GM19240 (cell line): Measurements from ENCODE around the gene FAM118A.
"Not testable (repeated sequence)": the region's sequence is repeated elsewhere in the genome, so short reads cannot be mapped to it uniquely, and the experiment has no call there.

ENCODE experiments used
- DNase-seq: peaks from one replicate; pipeline ENCODE4 v3.0.0; 2011; ENCODE audit warnings: low spot score; ENCODE audit not compliant: insufficient read length

FAM118A gene

DNA sequence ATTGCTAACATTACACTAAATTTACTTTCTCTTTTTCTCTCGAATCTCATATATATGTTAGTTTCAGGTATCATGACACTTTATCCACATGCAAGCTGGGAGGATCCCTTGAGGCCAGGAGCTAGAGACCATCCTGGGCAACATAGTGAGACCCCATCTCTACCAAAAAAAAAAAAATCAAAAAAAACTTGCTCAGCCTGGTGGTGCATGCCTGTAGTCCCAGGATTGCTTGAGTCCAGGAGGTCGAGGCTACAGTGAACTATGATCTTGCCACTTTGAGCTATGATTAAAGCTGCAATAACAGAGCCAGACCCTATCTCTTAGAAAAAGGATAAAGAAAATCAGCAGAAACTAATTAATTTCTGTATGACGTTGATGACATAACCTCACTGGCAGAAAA lies 28.7 kb upstream of the FAM118A start:
- no peak for DNase-seq

DNA sequence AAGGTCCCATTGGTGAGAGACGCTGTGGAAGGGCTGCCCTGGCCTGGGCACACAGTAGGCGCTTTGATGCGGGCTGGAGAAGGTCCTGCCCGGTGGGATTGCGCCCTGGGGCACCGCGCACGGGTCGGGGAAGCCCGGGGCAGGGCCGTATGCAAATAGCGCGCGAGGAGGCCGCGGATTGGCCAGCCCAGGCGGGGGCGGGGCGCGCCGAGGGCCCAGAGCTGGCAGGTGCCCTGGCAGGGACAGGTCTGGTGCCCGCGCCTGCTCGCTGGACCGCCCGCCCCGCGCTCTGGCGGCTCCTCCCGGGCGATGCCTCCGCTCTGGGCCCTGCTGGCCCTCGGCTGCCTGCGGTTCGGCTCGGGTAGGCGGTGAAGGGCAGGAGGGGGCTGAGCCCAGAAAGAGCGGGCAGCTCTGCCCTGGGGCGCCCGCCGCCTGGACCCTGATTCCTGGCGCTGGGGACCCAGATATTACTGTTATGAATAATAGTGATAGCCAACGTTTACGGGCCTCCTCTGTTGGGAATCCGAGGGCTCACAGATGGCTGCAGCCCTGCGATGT lies 24.9 kb upstream of the FAM118A start, which contains the start of gene UPK3A:
Gene UPK3A (plus strand): TSS at position 245 of the 558 bp plus-strand sequence. CDS start 65 bp downstream, at position 310.
- DNase-seq: no peak

GRCh38 chr22:45285263-45286058 lies 24.3 kb upstream of the FAM118A start:
- DNase-seq: no peak

GRCh38 chr22:45286854-45287551 lies 22.7 kb upstream of the FAM118A start:
- DNase-seq: no peak

GRCh38 chr22:45290410-45290936 lies 19.3 kb upstream of the FAM118A start:
- no peak for DNase-seq

DNA sequence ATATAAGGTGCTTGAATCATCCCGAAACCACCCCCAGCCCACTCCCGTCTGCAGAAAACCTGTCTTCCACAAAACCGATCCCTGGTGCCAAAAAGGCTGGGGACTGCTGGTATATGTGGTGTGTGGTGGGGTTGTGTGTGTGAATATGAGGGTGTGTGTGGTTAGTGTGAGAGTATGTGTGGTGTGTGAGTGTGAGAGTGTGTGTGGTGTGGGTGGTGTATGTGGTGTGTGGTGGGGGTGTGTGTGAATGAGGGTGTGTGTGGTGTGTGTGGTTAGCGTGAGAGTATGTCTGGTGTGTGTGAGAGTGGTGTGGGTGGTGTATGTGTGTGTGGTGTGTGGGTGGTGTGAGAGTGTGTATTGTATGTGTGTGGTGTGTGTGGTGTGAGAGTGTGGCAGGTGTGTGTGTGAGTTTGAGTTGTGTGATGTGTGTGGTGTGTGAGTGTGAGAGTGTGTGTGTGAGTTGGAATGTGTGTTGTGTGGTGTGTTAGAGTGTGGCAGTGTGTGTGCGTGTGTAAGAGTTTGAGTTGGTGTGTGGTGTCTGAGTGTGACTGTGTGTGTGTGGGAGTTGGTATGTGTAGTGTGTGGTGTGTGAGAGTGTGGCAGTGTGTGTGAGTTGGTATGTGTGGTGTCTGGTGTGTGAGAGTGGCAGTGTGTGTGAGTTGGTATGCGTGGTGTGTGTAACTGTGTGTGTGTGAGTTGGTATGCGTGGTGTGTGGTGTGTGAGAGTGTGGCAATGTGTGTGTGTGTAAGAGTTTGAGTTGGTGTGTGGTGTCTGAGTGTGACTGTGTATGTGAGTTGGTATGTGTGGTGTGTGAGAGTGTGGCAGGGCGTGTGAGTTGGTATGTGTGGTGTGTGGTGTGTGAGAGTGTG lies 18.4 kb upstream of the FAM118A start:
- DNase-seq: no peak

DNA sequence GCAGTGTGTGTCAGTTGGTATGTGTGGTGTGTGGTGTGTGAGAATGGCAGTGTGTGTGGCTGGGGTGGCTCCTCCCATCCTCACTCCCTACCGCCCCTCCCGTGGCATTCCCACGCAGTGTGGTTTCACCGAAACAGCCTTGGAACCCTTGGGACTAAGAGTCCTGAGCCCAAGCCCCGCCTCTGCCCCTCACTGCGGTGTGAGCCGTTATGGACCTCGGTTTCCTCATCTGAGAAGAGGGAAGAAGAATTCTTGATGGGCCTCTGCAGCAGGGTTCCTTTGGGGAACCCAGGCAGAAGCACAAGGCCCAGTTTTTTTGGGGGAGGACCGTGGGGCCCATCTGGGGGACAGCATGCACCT lies 17.8 kb upstream of the FAM118A start:
- no peak for DNase-seq

GRCh38 chr22:45292731-45293442 lies 16.8 kb upstream of the FAM118A start:
- no peak for DNase-seq

DNA sequence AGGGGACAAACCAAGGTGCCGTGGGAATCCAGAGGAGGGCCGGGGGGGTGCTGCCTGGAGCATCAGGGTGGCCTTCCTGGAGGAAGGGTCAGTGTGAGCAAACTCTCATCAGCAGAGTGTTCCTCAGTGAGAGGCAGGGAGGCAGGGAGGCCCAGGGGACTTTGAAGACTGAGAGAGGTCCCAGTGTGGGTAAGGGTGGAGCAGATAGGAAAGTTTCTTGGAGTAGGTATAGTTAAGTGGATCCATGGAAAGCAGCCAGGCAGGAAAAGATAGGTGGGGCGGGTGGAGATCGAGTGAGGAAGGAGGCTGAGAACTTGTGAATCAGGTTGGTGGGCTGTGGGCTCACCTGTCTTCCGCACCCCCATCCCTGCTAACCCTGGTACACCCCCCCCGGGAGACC lies 15.7 kb upstream of the FAM118A start:
- no peak for DNase-seq

DNA sequence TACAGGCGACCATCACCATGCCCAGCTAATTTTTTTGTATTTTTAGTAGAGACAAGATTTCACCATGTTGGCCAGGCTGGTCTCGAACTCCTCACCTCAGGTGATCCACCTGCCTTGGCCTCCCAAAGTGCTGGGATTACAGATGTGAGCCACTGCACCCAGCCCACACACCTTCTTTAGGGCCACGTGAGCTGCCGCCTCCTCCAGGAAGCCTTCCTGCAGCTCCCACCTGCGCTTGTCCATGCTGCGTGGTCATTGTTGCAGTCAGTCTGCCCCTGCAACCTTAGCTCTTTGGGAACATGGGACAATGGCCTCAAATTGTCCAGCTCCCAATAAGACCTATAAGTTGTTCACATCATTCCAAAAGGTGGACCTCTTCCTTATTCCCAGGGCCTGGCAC lies 14.7 kb upstream of the FAM118A start:
- not testable (repeated sequence) for DNase-seq

GRCh38 chr22:45295492-45295891 lies 14.2 kb upstream of the FAM118A start:
- DNase-seq: no peak

GRCh38 chr22:45296628-45297297 lies 13.0 kb upstream of the FAM118A start:
- no peak for DNase-seq

- no peak for DNase-seq
Measured at GRCh38 chr22:45298934-45299505, 10.7 kb upstream of the FAM118A start.

DNA sequence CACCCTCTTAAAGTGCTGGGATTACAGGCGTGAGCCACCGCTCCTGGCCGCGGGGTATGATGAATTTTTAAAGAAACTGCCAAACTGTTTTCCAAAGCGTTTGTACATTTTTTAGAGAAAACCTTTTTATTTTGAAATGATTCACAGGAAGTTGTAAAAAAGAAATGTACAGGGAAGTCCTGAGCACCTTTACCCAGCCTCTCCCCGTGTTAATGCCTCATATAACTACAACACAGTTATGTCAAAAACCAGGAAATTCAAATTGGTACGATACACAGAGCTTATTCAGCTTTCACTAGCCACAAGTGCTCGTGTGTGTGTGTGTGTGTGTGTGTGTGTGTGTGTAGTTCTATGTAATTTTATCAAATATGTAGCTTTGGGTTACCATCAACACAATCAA lies 7.0 kb upstream of the FAM118A start:
- no peak for DNase-seq

DNA sequence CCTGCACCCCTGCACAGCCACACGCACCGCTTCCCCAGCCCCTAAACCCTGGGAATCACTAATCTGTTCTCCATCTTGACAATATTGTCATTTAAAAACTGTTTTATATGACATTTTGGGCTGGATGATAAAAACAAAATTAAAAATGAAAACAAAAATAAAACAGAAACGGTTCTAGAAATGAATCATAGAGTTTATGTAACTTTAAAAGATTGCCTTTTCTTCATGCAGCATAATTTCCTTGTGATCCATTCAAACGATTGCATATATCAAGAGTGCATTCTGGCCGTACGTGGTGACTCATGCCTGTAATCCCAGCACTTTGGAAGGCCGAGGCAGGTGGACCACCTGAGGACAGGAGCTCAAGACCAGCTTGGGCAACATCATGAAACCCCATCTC lies 6.6 kb upstream of the FAM118A start:
- no peak for DNase-seq

- DNase-seq: no peak
Measured at GRCh38 chr22:45304971-45305370, 4.8 kb upstream of the FAM118A start.

DNA sequence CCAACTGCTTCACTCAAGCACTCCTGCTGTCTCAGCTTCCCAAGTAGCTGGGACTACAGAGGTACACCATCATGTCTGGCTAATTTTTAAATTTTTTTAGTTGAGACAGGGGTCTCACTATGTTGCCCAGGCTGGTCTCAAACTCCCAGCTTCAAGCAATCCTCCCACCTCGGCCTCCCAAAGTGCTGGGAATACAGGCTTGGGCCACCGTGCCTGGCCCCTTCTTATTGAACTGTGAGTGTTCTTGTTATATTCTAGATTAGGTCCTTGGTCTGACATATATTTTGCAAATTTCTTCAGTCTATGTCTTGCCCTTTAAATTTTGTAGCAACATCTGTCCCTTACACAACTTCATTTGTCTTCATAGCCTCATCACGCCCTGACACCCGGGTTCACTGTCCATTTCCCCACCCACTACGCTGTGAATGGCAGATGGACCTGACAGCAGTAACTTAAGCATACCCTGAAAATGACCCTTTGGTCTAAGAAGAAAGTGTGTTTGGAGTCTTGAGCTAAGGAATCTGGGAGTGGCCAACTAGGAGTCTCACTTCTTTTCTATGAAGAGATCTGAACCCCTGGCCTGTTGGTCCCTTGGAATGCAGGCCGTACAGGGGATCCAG lies 4.2 kb upstream of the FAM118A start:
- DNase-seq: no peak

DNA sequence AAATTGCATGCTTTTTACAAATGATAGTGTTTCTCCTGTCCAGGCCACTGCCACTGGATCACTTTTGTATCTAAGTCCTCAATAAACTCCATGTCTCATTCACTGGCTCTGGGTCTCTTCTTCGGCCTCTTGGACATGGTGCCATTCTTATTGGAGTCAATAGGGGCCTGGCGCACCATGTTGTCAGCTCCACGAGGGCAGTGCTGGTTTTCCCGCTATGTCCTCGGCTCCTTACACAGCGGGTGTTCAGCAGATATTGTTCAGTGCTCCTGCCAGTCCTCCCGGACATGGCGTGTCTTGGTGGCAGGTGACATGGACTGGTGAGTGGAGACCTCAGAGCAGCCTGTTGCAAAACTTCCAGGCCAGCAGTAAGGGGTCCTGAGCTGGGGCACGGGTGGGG lies 3.6 kb upstream of the FAM118A start:
- no peak for DNase-seq

DNA sequence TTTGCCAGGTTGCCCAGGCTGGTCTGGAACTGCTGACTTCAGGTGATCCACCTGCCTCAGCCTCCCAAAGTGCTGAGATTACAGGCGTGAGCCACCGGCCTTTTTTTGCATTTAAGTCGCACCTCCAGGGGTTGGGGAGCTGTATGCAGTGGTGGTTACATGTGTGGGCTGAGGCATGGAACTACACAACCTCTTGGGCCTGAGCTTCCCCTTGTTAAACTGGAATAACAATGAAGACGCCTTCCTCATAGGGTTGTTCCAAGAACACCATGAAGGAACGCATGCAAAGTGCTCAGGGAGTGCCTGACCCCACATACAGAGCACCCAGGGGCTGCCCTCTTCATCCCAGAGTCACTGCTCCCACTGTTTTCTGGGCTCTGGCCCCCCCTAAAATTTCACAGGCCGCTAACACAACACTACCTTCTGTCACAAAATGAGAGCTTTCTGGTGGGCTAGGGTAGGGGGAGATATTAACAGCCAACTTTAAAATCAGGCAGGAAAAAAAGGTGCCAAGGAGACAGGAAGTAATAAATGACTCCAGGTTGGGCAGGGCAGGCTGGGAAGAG lies 1.3 kb upstream of the FAM118A start:
- no peak for DNase-seq
